ENCODE results near the gene E2F1.

The E2F1 gene

GRCh38 chr20:33728463-33728862 is 42.3 kb upstream of the E2F1 start:
- TF ChIP-seq CTCF (IDR thresholded peaks at IDR 0.05; ENCODE audit: insufficient read depth, missing control alignments), result no peak
- DNase-seq (ENCODE audit: insufficient read length, low spot score) (no peak), FAIRE-seq (no peak)

- DNase-seq (ENCODE audit: insufficient read length, low spot score) (no peak), FAIRE-seq (no peak)
- no peak for TF ChIP-seq CTCF (IDR thresholded peaks at IDR 0.05; ENCODE audit: insufficient read depth, missing control alignments)
Measured at GRCh38 chr20:33727806-33728205, 41.6 kb upstream of the E2F1 start.

- TF ChIP-seq CTCF (IDR thresholded peaks at IDR 0.05; ENCODE audit: insufficient read depth, missing control alignments), result no peak
- DNase-seq (ENCODE audit: insufficient read length, low spot score) (no peak), FAIRE-seq (no peak)
Measured at GRCh38 chr20:33727115-33727479, 40.9 kb upstream of the E2F1 start.

- TF ChIP-seq CTCF (IDR thresholded peaks at IDR 0.05; ENCODE audit: insufficient read depth, missing control alignments), result no peak
- no peak for FAIRE-seq
- no peak for DNase-seq (ENCODE audit: insufficient read length, low spot score)
Measured at GRCh38 chr20:33725607-33726264, 39.6 kb upstream of the E2F1 start.

- DNase-seq (ENCODE audit: insufficient read length, low spot score), result no peak
- no peak for FAIRE-seq
- TF ChIP-seq CTCF (IDR thresholded peaks at IDR 0.05; ENCODE audit: insufficient read depth, missing control alignments), result no peak
Measured at GRCh38 chr20:33724439-33725094, 38.4 kb upstream of the E2F1 start.

GRCh38 chr20:33721391-33722140 is 35.4 kb upstream of the E2F1 start:
- no peak for FAIRE-seq

More at GRCh38 chr20:33721391-33722140, 35.4 kb upstream of the E2F1 start:
- no peak for DNase-seq (ENCODE audit: insufficient read length, low spot score)
- TF ChIP-seq CTCF (IDR thresholded peaks at IDR 0.05; ENCODE audit: insufficient read depth, missing control alignments), result no peak

Data from D721Med (cell line).